T-cell (primary cell): Measurements from ENCODE around the gene ELK4. TPM values are rescaled to one million over a fixed set of nuclear protein-coding genes. Genes with fewer than 3 reads are reported as not detected.

Source experiments
- ATAC-seq, 4 experiments: fragments of 200-7000 bp in 3 of 4; fragments of 150-1000 bp in 1 of 4; cut with Tn5 transposase; replicated peaks in 1 of 4; 1 replicate in 3 of 4; 2 replicates in 1 of 4; pipeline ENCODE4 v1.10.0; 2021; ENCODE audit warnings: moderate library complexity in 3 of 4, mild to moderate bottlenecking in 2 of 4, moderate number of reproducible peaks in 1 of 4
- CTCF ChIA-PET, 2 donors: fragments of 300-600 bp; sonication (Branson Sonifier 250); formaldehyde crosslinking; loops; one replicate each; lab custom pipeline; 2022; ENCODE audit warnings: antibody characterized with exemption in 2 of 2; lab: Charles Lee
- POLR2A ChIA-PET, 2 donors: fragments of 300-600 bp; sonication (Branson Sonifier 250); formaldehyde crosslinking; loops; one replicate each; lab custom pipeline; 2022; ENCODE audit warnings: antibody characterized with exemption in 2 of 2; lab: Charles Lee
- DNase-seq, 35 experiments: peaks; one replicate each; pipeline versions ENCODE4 v3.0.0 to v3.0.0-alpha.2; 2013 to 2023
- H3K27ac ChIP-seq: one replicate; pipeline ENCODE4 v1.5.1; 2013; ENCODE audit warnings: low read length
- H3K27me3 ChIP-seq, 2 experiments: replicated peaks in 1 of 2; 1 replicate in 1 of 2; 2 replicates in 1 of 2; pipeline versions ENCODE4 v1.6.1 to v1.7.0; 2013; ENCODE audit warnings: low read length in 1 of 2, mixed read lengths in 1 of 2; ENCODE audit not compliant: control insufficient read depth in 2 of 2, insufficient read depth in 2 of 2; ENCODE audit errors: extremely low read depth in 1 of 2
- H3K36me3 ChIP-seq, 2 donors: 1 replicate in 1 of 2; 2 replicates in 1 of 2; pipeline versions ENCODE4 v1.6.1 to v1.7.0; 2013; ENCODE audit warnings: low read length in 1 of 2; ENCODE audit not compliant: control insufficient read depth in 2 of 2, insufficient read depth in 1 of 2; ENCODE audit errors: extremely low read depth in 1 of 2
- H3K4me1 ChIP-seq, 2 experiments: 1 replicate in 1 of 2; 2 replicates in 1 of 2; pipeline versions ENCODE4 v1.6.1 to v1.7.0; 2013; ENCODE audit warnings: low read length in 2 of 2, mixed read lengths in 1 of 2; ENCODE audit not compliant: insufficient read depth in 2 of 2, control insufficient read depth in 1 of 2; ENCODE audit errors: extremely low read depth in 1 of 2
- H3K4me3 ChIP-seq, 2 donors: 1 replicate in 1 of 2; 2 replicates in 1 of 2; pipeline versions ENCODE4 v1.5.1 to v1.7.0; 2013; ENCODE audit warnings: mild to moderate bottlenecking in 2 of 2, low read length in 1 of 2, moderate library complexity in 1 of 2; ENCODE audit not compliant: control insufficient read depth in 1 of 2; ENCODE audit errors: extremely low read depth in 1 of 2
- H3K9me3 ChIP-seq: 2 replicates; pipeline ENCODE4 v1.7.0; 2013
- H3K27ac Mint-ChIP-seq, 2 donors: one replicate each; pipeline ENCODE4 v1.8.0; 2020 to 2021; ENCODE audit warnings: mild to moderate bottlenecking in 2 of 2, mixed read lengths in 2 of 2
- H3K27me3 Mint-ChIP-seq, 2 donors: one replicate each; pipeline ENCODE4 v1.8.0; 2021 to 2022; ENCODE audit warnings: mixed read lengths in 2 of 2
- H3K36me3 Mint-ChIP-seq: one replicate; pipeline ENCODE4 v1.8.0; 2021; ENCODE audit warnings: mixed read lengths
- H3K4me1 Mint-ChIP-seq, 3 donors: one replicate each; pipeline ENCODE4 v1.8.0; 2020 to 2022; ENCODE audit warnings: mixed read lengths in 3 of 3, mild to moderate bottlenecking in 1 of 3
- H3K4me3 Mint-ChIP-seq, 3 donors: one replicate each; pipeline ENCODE4 v1.8.0; 2020 to 2022; ENCODE audit warnings: mild to moderate bottlenecking in 3 of 3, mixed read lengths in 3 of 3, moderate library complexity in 3 of 3
- H3K9me3 Mint-ChIP-seq, 3 donors: one replicate each; pipeline ENCODE4 v1.8.0; 2020 to 2022; ENCODE audit warnings: mixed read lengths in 3 of 3
- WGBS: methylation state at CpG from one replicate; pipeline ENCODE4 v1.1.5; 2013; ENCODE audit warnings: missing lambda C conversion rate; ENCODE audit not compliant: insufficient coverage; 5-methylcytosine and 5-hydroxymethylcytosine counted together
- total RNA-seq, 35 experiments: library from RNA in 6 of 35; stranded (reverse) in 6 of 35; fragments of 120-200 nt in 1 of 35; gene quantifications; one replicate each; pipeline versions ENCODE4 v1.2.1 to v1.2.4 and lab custom pipeline; 2013 to 2026

ELK4 gene
- total RNA-seq, 5 donors from 2014 or later (not counting 1 experiment from before 2014, with no cell fraction given), result 131 to 185 (median 173) TPM

DNA sequence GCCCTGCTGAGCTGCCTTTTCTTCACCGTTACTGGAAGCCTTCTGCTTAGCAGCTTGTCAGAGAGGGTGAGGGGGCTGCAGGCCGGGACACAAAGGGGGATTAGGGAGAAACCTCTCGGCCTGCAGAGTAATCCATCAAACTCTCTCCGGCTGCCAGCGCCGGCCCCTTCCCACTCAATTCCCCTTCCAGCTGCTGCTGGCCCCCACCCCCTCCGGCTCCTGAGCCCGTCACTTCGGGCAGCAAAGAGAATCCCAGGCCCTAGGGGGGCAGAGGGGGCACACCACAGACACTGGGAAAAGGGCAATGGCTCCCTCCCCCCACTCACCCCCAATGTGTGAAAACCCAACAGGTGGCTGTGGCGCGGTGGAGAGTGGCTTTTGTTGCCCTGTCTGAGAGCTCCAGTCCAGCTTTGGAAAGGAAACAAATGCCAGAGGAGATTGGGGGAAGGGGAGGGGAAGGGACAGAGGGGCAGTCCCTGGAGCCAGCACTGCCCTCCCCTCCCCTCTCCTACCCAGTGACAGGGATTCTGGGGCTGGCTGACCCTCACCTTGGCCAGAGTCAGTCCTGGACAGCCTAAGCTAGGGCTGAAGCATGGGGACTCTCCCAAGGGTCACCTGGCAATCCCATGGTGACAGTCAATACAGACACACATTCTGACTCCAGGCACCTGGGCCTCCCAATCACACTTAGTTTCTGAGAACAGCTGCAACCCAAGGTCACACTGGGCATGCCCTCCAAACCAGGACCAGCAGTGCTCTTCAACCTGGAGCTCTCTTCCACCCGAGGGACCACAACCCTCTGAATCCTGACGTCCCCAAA is 39.0 kb upstream of the ELK4 start:
- peaks cover 11 to 23% of the 10 kb centered on the region in 2 donors for H3K27me3 Mint-ChIP-seq
- peaks cover 0 to 8% (median 0%) of the 10 kb centered on the region in 3 donors for H3K4me1 Mint-ChIP-seq
- 96% methylated on average over 5 of the region's 13 CpGs for WGBS
- Histone ChIP-seq H3K4me3 (no peak overlapping the region), H3K9me3 (no peaks in the 10 kb centered on the region), H3K36me3 (no peaks in the 10 kb centered on the region), H3K4me1 (peaks cover 0 to 2% of the 10 kb centered on the region in 2 experiments), H3K27ac (no peak overlapping the region), H3K27me3 (peaks cover 0 to 58% of the 10 kb centered on the region in 2 experiments)
- H3K4me3 Mint-ChIP-seq, result no peak overlapping the region
- POLR2A ChIA-PET, result interaction anchor here in 1 of 2 donors (0.6 kb wide), 1 partner anchor 144 kb away, joined by 7 read pairs; no protein-coding TSS in a partner anchor
- no peaks in the 10 kb centered on the region for H3K9me3 Mint-ChIP-seq
- CTCF ChIA-PET, result no interaction called here
- H3K36me3 Mint-ChIP-seq, result no peaks in the 10 kb centered on the region
- no peak overlapping the region for H3K27ac Mint-ChIP-seq
- ATAC-seq (no peak), DNase-seq (no peak)

GRCh38 chr1:205670150-205670446 is 38.3 kb upstream of the ELK4 start:
- H3K36me3 Mint-ChIP-seq, result no peaks in the 10 kb centered on the region
- no peak overlapping the region for H3K4me3 Mint-ChIP-seq
- H3K27ac Mint-ChIP-seq, result no peak overlapping the region
- peaks cover 0 to 11% (median 0%) of the 10 kb centered on the region in 3 donors for H3K4me1 Mint-ChIP-seq
- Histone ChIP-seq H3K27ac (no peak overlapping the region), H3K36me3 (no peaks in the 10 kb centered on the region), H3K4me3 (no peak overlapping the region), H3K9me3 (no peaks in the 10 kb centered on the region), H3K4me1 (peaks cover 0 to 2% of the 10 kb centered on the region in 2 experiments), H3K27me3 (peaks cover 0 to 56% of the 10 kb centered on the region in 2 experiments)
- CTCF ChIA-PET, result no interaction called here
- H3K27me3 Mint-ChIP-seq, result peaks cover 9 to 20% of the 10 kb centered on the region in 2 donors
- 100% methylated on average over 2 of the region's 5 CpGs for WGBS
- no peaks in the 10 kb centered on the region for H3K9me3 Mint-ChIP-seq
- DNase-seq (no peak), ATAC-seq (no peak)
- POLR2A ChIA-PET, result no interaction called here

DNA sequence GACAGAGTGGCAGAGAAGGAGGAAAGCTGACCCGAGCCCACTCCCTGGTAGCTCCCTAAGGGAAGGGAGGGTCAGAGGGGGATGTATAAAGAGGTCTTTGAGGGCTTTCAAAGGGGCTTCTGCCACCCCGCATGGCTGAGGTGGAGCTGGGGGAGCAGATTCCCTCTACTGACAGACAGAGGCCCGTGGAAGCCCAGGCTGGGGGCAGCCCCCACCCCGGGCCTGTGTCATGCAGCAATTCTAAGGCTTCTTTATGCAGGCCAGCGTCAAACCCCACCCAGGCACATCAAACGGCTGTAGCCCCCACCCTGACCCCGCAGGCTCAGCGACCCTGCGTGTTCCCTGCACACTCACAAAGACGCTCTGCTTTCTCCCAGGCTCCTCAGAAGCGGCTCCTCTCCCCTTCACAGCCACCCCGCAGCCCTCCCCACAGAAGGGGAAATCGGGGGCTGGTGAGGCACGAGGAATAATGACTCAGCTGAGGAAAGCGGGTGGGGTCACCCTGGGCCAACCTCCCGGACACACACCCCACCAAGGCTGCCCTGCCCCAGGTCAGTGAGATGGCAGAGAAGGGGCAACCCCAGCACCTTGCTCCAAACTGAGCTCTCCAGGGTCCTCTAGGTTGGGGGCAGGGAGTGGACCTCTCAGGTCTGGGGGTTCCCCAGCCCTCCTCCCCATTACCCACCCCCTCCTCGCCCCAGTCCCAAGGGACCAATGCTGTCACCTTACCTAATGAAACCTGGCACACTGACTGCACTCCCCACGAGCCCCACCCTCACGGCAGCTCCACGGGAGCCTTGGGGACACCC is 37.7 kb upstream of the ELK4 start:
- H3K9me3 Mint-ChIP-seq, result no peaks in the 10 kb centered on the region
- ChIA-PET POLR2A (no interaction called here), CTCF (interaction anchor here (0.6 to 1.1 kb wide), 3 partner anchors 11 to 345 kb away, joined by 3 read pairs; no protein-coding TSS in a partner anchor)
- peak overlapping the region in 1 of 2 donors; percentile 19 for H3K27ac Mint-ChIP-seq
- no peaks in the 10 kb centered on the region for H3K9me3 ChIP-seq
- no peaks in the 10 kb centered on the region for H3K36me3 ChIP-seq
- peaks cover 0 to 2% of the 10 kb centered on the region in 2 experiments for H3K4me1 ChIP-seq
- WGBS, result 48% methylated on average over 9 of the region's 20 CpGs
- ATAC-seq (no peak), DNase-seq (peak in 1 of 35 experiments; percentile 25)
- H3K27me3 ChIP-seq, result peaks cover 0 to 56% of the 10 kb centered on the region in 2 experiments
- no peak overlapping the region for H3K27ac ChIP-seq
- peaks cover 0 to 11% (median 0%) of the 10 kb centered on the region in 3 donors for H3K4me1 Mint-ChIP-seq
- peaks cover 9 to 20% of the 10 kb centered on the region in 2 donors for H3K27me3 Mint-ChIP-seq
- no peak overlapping the region for H3K4me3 ChIP-seq
- H3K4me3 Mint-ChIP-seq, result no peak overlapping the region
- H3K36me3 Mint-ChIP-seq, result no peaks in the 10 kb centered on the region

DNA sequence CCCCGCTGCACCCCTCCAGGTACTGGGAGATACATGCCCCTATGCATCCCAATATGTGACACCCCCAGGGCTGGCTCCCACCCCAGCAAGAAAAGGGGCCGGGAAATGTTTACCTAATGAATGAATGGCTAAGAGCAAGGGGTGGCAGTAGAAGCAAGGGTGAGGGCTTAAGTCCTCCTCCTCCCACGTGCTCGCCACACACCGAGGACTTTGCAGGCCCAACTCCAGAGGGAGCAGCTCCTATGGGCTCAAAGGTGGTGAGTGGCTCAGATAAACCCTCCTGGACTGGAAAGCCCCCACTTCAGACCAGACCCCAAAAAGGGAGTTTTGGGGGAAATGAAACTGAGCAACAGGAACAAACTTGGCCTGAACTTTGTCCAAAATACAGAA is 37.1 kb upstream of the ELK4 start:
- no peak for ATAC-seq
- Histone ChIP-seq H3K9me3 (no peaks in the 10 kb centered on the region), H3K27ac (no peak overlapping the region), H3K27me3 (peaks cover 0 to 54% of the 10 kb centered on the region in 2 experiments), H3K4me3 (no peak overlapping the region), H3K4me1 (peaks cover 0 to 2% of the 10 kb centered on the region in 2 experiments), H3K36me3 (no peaks in the 10 kb centered on the region)
- Mint-ChIP-seq H3K9me3 (no peaks in the 10 kb centered on the region), H3K27me3 (peaks cover 9 to 20% of the 10 kb centered on the region in 2 donors), H3K4me3 (no peak overlapping the region), H3K36me3 (no peaks in the 10 kb centered on the region), H3K27ac (no peak overlapping the region), H3K4me1 (peaks cover 0 to 11% (median 0%) of the 10 kb centered on the region in 3 donors)
- CTCF ChIA-PET, result interaction anchor here in 1 of 2 donors (1.0 to 1.1 kb wide), 2 partner anchors 11 to 42 kb away, joined by 3 read pairs; no protein-coding TSS in a partner anchor
- POLR2A ChIA-PET, result no interaction called here
- no CpG with 5 or more reads among the region's 5 CpGs for WGBS
- DNase-seq, result no peak

- Mint-ChIP-seq H3K36me3 (no peaks in the 10 kb centered on the region), H3K9me3 (no peaks in the 10 kb centered on the region), H3K27me3 (peaks cover 9 to 17% of the 10 kb centered on the region in 2 donors), H3K4me3 (no peak overlapping the region), H3K27ac (no peak overlapping the region), H3K4me1 (peaks cover 0 to 11% (median 0%) of the 10 kb centered on the region in 3 donors)
- ChIA-PET POLR2A (no interaction called here), CTCF (interaction anchor here in 1 of 2 donors (1.0 to 1.3 kb wide), 3 partner anchors 10 to 43 kb away, joined by 3 read pairs; no protein-coding TSS in a partner anchor)
- no peak overlapping the region for H3K27ac ChIP-seq
- H3K4me1 ChIP-seq, result peaks cover 0 to 2% of the 10 kb centered on the region in 2 experiments
- no peak for DNase-seq
- H3K9me3 ChIP-seq, result no peaks in the 10 kb centered on the region
- ATAC-seq, result no peak
- 89% methylated on average over 10 of the region's 11 CpGs for WGBS
- H3K36me3 ChIP-seq, result no peaks in the 10 kb centered on the region
- peaks cover 0 to 51% of the 10 kb centered on the region in 2 experiments for H3K27me3 ChIP-seq
- no peak overlapping the region for H3K4me3 ChIP-seq
Measured at GRCh38 chr1:205667909-205668643, 36.3 kb upstream of the ELK4 start.
